HG02759 (cell line): ENCODE measurements around the gene ZNF473.

Experiments
- ATAC-seq: cut with Tn5 transposase; IDR thresholded peaks from one replicate; pipeline ENCODE4 v1.9.1; 2021; ENCODE audit warnings: mild to moderate bottlenecking, moderate library complexity; ENCODE audit not compliant: unreplicated experiment

The ZNF473 gene

DNA sequence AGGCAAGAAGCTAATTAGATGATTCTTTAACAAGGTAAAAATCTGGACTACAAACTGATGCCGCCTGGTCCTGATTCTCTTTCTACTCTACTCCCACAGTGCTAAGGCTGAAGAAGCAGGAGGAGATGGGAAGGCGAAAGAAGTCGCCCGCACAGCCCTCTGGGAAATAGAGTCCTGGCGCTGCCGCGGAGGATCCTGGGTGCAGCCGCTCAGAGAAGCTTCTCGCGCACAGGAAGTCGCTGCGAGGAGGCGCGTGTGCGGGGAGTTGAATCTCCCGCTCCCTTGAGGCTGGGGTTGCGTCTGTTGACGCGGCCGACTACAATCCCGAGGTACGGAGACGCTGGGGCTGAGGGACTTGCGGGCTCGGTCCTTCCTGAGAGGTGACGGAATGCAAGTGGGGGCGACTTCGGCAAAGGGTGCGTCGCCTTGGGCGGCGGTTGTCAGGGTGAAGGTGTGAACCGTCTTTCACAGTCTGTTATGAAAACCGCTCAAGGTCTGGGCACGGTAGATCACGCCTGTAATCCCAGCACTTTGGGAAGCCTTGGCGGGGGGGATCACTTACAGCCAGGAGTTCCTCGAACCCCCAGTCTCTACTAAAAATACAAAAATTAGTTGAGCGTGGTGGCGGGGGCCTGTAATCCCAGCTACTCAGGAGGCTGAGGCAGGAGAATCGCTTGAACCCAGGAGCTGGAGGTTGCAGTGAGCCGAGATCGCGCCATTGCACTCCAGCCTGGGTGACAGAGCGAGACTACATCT, at the start of gene ZNF473:
TSS of gene ZNF473 (plus strand) at position 212 of the 756 bp plus-strand sequence. CDS start 5,078 bp downstream, outside the sequence.
- ATAC-seq: peak; percentile 70

DNA sequence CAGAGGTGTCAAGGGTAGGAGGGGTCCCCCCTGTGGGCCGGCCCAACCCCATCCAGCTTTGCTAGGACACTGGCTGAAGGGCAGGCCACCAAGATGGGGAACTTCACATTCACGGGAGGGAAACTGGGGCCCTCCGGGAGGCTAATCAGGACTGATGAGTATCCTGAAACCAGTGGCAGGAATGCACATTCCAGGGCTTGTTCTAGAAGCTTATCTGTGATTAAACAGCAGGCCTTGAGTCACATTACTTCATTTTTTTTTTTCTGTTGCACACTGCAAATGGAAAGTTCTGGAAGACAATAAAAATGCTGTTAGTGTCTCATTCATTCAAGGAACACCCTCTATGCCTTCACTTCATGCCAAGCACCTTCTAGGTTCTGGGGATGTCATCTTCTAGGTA, 49.3 kb upstream of the ZNF473 start:
- no peak for ATAC-seq

DNA sequence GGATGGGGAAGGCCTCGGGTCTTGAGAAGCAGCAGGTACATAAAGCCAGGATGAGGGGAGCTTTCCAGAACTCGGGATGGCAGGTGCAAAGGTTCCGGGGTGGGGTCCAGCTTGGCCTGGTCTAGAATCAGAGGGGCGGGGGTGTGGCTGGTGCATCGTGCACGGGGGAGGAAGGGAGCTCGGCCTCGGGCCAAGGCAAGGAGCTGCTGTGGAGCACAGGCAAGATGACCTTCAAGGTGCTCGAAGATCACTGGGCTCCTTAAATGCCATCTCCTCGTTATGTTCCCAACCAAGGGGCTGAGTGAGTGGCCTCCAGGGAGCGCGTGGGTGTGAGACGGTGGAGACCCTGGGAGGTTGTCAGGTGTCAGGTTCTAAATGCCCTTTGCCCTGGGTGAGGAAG, 48.7 kb upstream of the ZNF473 start:
- no peak for ATAC-seq

DNA sequence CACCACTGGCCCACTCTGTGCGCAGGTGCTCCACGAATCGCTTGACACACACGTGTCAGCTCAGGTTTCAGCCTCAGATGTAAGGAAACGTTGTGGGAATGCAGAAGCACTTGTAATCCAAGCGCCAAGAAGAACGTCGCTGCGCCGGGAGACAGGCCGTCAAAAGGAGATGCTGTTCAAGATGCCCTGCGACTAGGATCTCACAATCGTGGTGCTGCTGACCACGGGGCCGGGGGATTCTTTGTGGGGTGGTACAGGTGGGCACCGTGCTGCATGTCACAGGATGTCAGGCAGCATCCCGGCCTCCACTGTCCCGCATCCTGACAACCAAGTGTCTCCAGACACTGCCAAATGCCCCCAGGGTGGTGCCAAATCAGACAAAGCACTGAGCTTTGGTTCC, 47.9 kb upstream of the ZNF473 start:
- no peak for ATAC-seq

DNA sequence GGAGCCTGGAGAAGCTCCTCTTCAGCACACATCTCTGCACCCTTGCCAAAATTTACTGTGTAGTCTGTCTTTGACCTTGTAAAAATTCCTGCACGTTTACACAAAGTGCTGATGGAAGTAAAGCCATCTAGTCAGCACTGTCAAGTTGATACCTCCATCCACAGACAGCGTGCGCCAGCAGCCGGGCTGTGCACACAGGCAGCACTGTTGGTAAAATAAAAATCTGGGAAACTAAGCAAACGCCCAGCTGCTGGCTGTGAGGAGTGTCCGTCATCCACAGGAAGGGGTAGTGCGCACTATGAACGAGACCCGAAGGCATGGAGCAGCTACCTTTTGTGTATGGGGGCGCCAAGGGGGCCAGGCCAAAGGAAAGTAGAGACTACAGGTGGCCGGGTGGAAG, 47.5 kb upstream of the ZNF473 start:
- no peak for ATAC-seq

DNA sequence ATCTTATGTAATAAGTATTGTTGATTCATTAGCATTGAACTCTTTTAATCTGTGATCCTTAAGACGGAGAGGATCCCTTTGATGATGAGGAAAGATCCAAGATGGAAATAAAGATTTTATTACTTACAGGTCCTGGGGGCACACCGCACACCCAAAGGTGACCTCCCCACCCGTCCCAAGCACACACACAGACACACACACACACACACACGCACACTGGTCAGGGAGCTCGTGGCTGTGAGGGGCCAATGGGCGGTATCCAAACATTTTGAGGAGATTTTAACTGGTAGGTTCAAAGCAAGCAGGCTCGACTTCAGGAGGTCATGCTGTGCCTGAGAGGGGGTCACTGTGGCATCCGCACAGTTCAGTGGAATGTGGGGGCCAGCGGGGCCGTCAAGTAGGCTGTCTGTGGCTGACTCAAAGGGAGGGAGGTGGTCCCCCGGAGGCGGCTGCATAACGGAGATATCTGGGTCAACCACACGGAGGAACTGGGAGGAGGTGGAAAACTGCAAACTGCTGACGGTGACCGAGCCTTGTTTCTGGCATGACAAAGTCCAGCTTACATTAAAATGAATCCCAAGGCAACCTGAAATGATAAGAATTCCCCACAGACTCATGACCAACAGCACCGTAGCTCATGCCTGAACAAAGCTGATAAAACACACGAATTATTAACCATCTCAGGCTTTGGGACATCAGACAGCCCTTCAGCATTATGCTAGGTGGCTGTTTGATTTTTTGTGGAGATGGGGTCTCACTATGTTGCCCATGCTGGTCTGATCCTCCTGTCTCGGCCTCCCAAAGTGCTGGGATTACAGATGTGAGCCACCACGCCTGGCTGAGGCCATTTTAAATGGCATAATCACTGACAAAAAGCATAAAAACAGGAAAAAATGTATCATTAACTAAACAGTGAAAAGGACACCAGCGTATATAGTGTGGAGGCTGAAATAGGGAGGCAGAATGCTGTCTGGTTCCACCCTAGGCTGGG, 43.9 kb upstream of the ZNF473 start:
- ATAC-seq: no peak

DNA sequence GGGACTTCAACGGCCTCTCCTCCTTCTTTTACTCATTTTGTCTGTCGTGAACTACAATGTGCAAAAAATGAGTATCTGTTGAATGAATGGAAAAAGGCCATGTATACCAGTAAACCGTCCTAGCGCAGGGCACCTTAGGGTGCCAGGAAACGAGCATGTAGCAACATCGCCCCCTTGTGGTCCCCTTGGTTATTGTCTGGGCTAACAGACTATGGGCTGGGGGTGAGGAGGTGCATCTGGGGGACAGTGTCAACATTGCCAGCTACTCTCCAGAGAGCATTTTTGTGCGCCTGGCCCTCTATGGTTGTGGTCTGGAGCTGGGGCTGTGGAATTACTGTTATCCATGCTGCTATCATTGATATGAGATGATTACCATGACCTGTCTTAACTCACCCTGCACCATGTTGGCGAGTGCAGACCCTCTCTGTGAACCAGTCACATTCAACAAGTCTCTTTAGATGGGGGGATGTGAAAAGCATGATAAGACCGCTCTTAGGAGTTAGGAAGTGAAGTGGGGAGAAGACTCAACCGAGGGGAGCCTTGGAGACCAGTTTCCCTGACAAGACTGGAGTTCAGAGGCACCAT, 42.1 kb upstream of the ZNF473 start:
- no peak for ATAC-seq

DNA sequence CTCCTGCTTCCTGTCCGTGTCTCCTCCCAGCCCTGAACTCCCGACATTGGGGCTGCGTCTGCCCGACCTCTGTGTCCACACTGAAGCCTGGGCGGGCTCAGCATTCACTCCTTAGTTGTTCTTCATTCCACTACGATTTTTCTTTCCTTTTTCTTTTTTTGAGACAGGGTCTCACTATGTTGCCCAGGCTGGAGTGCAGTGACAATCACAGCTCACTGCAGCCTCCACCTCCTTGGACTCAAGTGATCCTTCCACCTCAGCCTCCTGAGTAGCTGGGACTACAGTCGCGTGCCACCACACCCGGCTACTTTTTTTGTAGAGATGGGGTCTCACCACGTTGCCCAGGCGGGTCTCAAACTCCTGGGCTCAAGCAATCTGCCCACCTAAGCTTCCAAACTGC, 41.3 kb upstream of the ZNF473 start:
- no peak for ATAC-seq

DNA sequence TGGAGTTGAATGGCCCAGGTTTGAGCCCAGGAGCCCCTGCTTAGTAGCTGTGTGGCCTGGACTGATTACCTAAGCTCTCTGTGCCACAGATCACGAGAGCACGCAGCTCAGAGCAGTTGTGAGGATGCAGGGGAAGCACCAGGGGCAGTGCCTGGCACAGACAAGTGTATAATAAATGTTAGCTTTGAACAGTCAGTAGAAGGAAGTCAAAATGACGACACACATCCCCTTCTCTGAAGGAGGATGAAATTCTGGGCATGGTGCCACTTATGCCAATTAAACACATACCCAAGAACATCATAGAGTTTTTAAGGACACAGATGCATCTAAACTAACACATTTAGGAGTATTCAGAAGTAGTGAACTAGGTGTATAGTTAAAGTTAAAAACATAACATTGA, 39.9 kb upstream of the ZNF473 start:
- no peak for ATAC-seq

DNA sequence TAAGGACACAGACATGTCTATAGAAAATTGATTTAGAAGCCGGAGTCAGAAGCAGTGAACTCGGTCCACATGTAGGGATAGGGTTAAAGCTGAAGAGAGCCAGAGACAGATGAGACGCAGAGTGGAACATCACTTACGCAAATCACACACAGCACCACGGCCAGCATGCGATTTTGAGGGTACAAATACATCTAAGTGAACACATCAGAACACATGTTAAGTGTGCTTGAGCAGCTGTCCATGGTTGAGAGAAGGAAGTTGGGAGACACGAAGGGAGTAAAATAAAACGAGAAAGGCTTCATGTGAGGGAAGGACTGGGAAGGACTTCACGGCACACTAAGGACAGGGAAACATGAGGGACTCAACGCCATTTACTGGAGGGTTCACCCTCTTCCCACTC, 39.5 kb upstream of the ZNF473 start:
- ATAC-seq: no peak

DNA sequence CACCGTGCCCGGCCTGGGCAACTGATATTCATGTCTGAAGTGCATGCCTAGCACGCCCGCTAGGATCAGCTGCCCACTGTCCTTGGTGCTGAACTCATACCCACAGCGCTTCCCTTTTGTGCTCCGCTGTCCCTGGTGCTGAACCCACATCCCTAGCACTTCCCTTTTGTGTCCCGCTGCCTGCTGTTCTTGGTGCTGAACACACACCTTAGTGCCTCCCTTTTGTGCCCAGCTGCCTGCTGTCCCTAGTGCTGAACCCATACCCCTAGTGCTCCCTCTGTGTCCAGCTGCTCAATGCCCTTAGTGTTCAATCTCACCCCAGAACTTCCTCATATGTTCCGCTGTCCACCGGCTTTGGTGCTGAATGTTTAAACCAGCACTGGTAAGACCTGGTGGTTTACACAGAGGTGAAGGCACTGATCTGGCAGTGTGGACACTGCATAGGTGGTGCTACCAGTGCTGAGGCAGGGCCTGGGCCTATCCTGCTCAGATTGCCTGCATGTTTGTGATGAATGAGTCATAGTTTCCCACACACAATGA, 38.6 kb upstream of the ZNF473 start:
- no peak for ATAC-seq

DNA sequence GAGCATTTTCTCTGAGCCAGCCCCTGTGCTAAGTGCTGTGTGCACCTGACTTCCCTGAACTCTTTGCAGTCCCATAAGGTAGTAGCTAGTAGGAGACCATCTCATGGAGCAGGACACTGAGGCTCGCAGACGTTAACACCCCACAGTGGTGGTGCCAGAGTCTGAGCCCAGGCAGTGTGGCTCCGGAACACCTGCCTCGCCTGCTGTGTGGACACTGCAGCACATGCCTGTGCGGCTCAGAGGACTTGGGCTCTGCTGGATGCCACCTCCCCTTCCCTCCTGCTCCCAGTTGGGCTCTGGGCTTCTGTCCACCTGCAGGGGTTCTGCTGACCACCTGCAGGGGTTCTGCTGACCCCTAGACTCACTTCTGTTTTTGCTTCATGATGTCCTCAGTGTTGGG, 37.8 kb upstream of the ZNF473 start:
- no peak for ATAC-seq

DNA sequence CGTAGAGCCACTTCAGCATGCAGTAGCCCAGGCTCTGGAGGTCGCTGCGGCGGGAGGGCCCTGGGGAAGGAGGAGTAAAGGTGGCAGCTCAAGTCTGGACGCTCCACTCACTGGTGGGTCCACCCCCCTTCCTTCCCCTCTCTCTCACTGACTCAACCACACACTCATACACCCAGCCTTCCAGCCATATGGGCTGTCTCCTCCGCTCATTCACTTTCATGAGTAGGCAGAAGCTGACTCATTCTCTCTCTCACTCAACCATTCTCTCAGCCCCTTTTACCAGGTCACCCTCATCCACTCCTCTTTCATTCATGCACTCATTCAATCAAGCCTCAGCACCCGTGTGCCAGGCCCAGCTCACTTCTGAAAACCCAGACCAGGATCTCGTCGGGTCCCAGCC, 37.4 kb upstream of the ZNF473 start:
- no peak for ATAC-seq

DNA sequence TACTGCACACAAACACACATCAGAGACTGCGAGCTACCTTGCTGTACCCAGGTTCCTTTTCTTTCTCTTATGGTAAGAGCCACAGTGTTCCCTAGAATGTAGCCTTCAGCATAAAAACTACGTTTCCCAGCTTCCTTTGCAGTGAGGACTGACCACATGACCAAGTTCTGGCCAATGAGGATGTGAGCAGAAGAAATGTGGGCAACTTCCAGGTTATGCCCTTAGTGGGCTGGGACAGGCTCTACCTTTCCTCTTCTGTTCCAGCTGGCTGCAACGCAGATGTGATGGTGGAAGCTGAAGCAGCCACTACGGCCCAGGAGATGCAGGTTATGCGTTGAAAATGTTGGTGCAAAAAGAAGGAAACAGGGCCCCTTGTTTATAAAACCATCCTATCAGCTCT, 28.1 kb upstream of the ZNF473 start:
- no peak for ATAC-seq

DNA sequence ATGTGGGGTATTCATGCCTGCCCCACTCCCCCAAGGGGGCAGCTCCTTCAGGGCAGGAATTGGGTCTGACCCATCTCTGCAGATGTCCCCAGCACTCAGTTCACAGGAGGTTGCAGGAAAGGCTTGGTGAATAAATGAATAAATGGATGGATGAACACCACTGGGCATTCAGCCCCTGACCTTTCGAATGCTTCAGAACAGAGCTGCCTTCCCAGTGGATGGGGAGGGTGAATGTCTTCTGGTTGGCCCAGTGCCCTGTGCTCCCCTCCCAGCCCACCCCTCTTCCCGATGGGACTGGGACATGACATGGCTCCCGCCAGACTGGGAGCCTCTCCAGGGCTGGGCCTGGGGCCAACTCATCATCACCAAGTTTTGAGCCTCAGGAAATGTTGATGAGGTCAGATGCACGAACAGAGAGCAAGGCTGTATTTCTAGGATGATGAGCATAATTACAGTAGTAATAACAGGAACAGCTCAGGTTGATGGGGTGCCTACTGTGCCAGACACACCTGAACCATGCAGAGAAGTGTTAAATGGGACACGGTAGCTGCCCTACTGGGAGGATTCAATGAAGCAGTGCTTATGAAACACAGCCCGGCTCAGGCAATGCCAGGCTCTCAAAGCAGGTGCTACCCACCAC, 26.3 kb upstream of the ZNF473 start:
- no peak for ATAC-seq

DNA sequence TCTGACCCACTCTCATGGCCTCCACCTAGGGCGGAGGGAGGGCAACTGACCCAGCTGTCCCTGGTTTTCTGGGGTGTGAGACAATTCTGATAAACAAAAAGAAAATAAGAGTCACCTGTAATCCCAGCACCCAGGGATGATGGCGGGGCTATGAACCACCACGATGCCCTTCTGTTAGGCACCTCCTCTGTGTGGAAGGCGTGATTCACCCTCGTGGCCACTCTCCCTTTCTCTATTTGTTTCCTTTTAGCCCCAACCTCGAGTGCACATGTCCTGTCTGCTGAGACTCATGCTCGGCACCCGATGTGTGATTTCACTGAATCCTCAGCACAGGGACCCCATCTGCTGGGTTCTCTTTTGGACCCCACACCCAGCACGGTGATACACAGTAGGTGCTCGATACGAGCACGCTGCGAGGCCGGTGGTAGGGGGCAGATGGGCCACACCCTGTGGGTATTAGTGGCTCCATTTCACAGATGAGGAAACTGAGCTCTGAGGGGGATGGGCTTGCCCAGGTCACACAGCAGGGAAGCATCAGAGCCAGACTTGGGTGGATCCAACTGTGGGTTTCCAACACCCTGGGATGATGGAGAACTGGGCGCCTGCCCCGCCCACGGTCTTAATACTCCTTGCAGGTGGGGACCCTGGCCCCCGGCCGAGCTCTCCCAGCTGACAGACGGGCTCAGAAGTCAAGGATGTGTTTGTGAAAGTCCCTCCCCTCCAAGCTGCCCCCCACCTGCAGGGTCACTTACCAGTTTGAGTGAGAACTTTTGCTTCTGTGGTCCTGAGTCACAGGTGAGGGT, 25.6 kb upstream of the ZNF473 start:
- no peak for ATAC-seq

DNA sequence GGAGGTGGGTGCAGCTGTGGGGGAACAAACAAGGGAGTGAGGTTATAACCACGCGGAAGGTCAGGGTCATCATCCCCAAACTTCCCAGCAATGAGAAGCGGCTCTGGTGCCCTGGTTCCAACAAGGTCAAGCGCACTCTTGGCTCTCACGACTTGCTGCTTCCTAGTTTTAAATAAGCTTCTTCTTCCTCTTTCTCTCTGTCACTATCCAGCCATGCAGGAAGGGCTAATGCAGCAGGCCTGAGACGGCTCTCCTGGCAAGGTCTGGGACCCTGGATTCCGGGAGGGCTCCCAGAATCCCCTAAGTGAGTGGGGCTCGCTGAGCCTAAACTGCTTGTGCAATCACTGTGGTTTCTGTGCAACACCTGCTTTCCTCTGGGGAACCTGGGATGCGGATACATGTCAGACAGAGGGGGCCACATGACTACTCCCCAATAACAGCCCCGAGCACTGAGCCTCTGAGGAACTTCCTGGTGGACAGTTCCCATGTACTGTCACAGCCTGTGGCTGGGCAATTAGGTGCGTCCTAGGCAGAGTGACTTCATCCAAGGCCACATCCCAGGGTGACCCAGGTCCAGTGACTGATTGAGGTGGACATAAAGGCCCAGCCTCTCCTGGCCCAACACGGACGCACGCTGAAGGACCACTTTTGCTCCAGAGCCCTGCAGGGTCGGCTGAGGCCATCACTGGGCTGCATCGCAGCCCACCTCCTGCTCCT, 24.8 kb upstream of the ZNF473 start:
- ATAC-seq: no peak

DNA sequence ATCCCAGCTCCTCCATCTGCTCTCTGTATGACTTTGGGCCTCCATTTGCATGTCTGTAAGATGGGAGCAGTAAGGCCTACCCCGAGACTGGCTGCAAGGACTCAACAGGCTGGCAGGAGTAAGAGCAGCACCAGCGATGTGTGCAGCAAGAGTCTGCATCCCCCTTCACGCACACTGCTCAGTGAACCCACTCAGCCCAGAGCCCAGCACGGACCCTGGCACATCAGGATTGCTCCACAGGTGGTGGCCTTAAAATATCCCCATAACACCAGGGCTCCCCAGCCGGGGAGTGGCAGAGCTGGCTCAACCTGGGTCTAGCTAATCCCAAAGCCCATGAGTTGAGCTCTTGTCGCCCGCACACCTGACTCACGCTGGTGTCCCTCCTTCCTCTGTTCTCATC, 24.0 kb upstream of the ZNF473 start:
- ATAC-seq: no peak

DNA sequence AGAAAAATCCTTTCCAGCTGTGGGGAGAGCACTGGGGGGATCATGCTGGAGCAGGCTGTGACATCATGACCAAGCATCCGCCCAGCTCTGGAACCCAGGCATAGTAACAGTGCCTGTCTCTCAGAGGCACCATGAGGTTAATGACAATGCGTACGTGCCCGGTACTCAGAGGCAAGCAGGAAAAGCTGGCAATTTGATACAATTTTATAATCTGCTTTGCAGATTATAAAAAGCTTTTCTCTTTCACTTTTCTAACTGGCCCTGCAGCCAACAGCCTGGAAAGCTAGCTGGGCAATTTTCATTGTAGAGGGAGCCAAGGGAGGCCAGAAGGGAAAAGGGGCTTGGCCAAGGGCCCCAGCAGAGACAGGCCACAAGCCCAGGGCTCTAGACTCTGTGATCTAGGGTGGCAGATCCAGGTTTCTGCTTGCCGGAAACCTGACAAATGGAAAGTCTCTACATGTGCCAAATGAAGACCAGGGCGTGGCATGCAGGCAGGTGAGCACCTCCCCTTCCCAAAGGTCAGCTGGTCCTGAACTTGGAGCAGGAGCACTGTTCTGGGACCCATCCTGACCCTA, 23.3 kb upstream of the ZNF473 start:
- ATAC-seq: no peak
